A549 (cell line): ENCODE measurements around the gene FUZ. TPM values are rescaled to one million over a fixed set of nuclear protein-coding genes. Genes with fewer than 3 reads are reported as not detected.

Experiments used
- ATAC-seq, 2 experiments: fragments of 200-7000 bp in 1 of 2; fragments of >200 bp in 1 of 2; cut with Nextera tagmentation in 1 of 2; cut with Tn5 transposase in 1 of 2; 3 replicates each; pipeline versions ENCODE4 v1.8.0 to v1.9.1; 2018 to 2020; ENCODE audit warnings: mild to moderate bottlenecking in 1 of 2, moderate library complexity in 1 of 2
- CTCF ChIA-PET: fragments of 300-600 bp; sonication (Branson Sonifier 250); formaldehyde crosslinking; extraction: SDS; loops from one replicate; lab custom pipeline; 2021; ENCODE audit warnings: antibody characterized with exemption, inconsistent platforms; lab: Yijun Ruan, JAX
- POLR2A ChIA-PET: fragments of 350-600 bp; formaldehyde crosslinking; extraction: SDS; loops from one replicate; lab custom pipeline; 2021; ENCODE audit warnings: antibody characterized with exemption, inconsistent platforms; lab: Yijun Ruan, JAX
- DNase-seq, 2 experiments: peaks; one replicate each; pipeline versions ENCODE4 v3.0.0 to v3.0.0-alpha.2; 2011 to 2016; ENCODE audit warnings: low read depth in 1 of 2, low spot score in 1 of 2
- FAIRE-seq: peaks from 2 replicates; lab custom pipeline; 2011; peaks lifted over from hg19 to GRCh38; lab: Jason Lieb, UNC
- H3K27ac ChIP-seq, 2 experiments: fragments of >200 bp; sonication (Bioruptor Twin); formaldehyde crosslinking; 3 replicates each; pipeline ENCODE4 v1.5.1; 2016 to 2017
- H3K4me1 ChIP-seq: fragments of >200 bp; sonication (Bioruptor Twin); formaldehyde crosslinking; 3 replicates; pipeline ENCODE4 v1.6.1; 2016
- H3K4me2 ChIP-seq: fragments of >200 bp; sonication (Bioruptor Twin); formaldehyde crosslinking; 3 replicates; pipeline ENCODE4 v1.6.1; 2016
- H3K4me3 ChIP-seq: fragments of >200 bp; sonication (Bioruptor Twin); formaldehyde crosslinking; 3 replicates; pipeline ENCODE4 v1.5.1; 2016
- H3K9me3 ChIP-seq: fragments of >200 bp; sonication (Bioruptor Twin); formaldehyde crosslinking; 3 replicates; pipeline ENCODE4 v1.6.1; 2016
- ATOH8 ChIP-seq: fragments of 250-450 bp; sonication (Bioruptor Pico); IDR thresholded peaks from 2 replicates; pipeline ENCODE4 v1.5.0; 2020; ENCODE audit warnings: low read depth, mild to moderate bottlenecking, moderate library complexity
- BCL3 ChIP-seq: fragments of >200 bp; sonication (Bioruptor Twin); formaldehyde crosslinking; IDR thresholded peaks from 3 replicates; pipeline ENCODE4 v1.6.1; 2016
- CEBPB ChIP-seq, 2 experiments: fragments of >200 bp in 1 of 2; sonication (Bioruptor Twin) in 1 of 2; formaldehyde crosslinking in 1 of 2; IDR thresholded peaks; 2 replicates each; pipeline ENCODE4 v1.6.1; 2012 to 2016
- CHD4 ChIP-seq: fragments of 200-600 bp; sonication (generic); IDR thresholded peaks from 2 replicates; pipeline ENCODE4 v1.6.1; 2016; ENCODE audit warnings: antibody characterized with exemption, mild to moderate bottlenecking, borderline replicate concordance
- EHF ChIP-seq: fragments of 250-450 bp; sonication (Bioruptor Pico); IDR thresholded peaks from 2 replicates; pipeline ENCODE4 v1.5.0; 2020; ENCODE audit warnings: mild to moderate bottlenecking
- EP300 ChIP-seq, 2 experiments: fragments of >200 bp; sonication (Bioruptor Twin); formaldehyde crosslinking; IDR thresholded peaks; 2 replicates in 1 of 2; 3 replicates in 1 of 2; pipeline ENCODE4 v1.6.1; 2016 to 2017
- FOSB ChIP-seq: fragments of 250-450 bp; sonication (Bioruptor Pico); IDR thresholded peaks from 2 replicates; pipeline ENCODE4 v1.5.0; 2020; ENCODE audit warnings: mild to moderate bottlenecking, moderate library complexity
- FOXS1 ChIP-seq: fragments of 250-450 bp; sonication (Bioruptor Pico); IDR thresholded peaks from 2 replicates; pipeline ENCODE4 v1.5.0; 2020; ENCODE audit warnings: mild to moderate bottlenecking, moderate library complexity
- HES2 ChIP-seq: fragments of >200 bp; sonication (Bioruptor Twin); formaldehyde crosslinking; IDR thresholded peaks from 2 replicates; pipeline ENCODE4 v1.6.1; 2016
- HOXB5 ChIP-seq: fragments of 250-450 bp; sonication (Bioruptor Pico); IDR thresholded peaks from 2 replicates; pipeline ENCODE4 v1.5.0; 2020; ENCODE audit warnings: mild to moderate bottlenecking, moderate library complexity
- JUN ChIP-seq, 2 experiments: fragments of >200 bp; sonication (Bioruptor Twin); formaldehyde crosslinking; IDR thresholded peaks; 2 replicates in 1 of 2; 3 replicates in 1 of 2; pipeline ENCODE4 v1.6.1; 2016 to 2017
- KDM1A ChIP-seq: fragments of 200-600 bp; sonication (generic); IDR thresholded peaks from 2 replicates; pipeline ENCODE4 v1.6.1; 2016; ENCODE audit warnings: low read depth, mild to moderate bottlenecking
- KDM5A ChIP-seq: fragments of 200-600 bp; sonication (generic); IDR thresholded peaks from 2 replicates; pipeline ENCODE4 v1.6.1; 2016; ENCODE audit warnings: antibody characterized with exemption, mild to moderate bottlenecking
- MAZ ChIP-seq: fragments of 150-350 bp; IDR thresholded peaks from 2 replicates; pipeline ENCODE4 v1.6.1; 2014; ENCODE audit warnings: antibody characterized with exemption, low read depth, low read length, borderline replicate concordance
- NPAS2 ChIP-seq: fragments of 250-450 bp; sonication (Bioruptor Pico); IDR thresholded peaks from 2 replicates; pipeline ENCODE4 v1.8.0; 2022; ENCODE audit warnings: mild to moderate bottlenecking, moderate library complexity, borderline replicate concordance
- NR3C1 ChIP-seq: fragments of >200 bp; sonication (Bioruptor Twin); formaldehyde crosslinking; IDR thresholded peaks from 3 replicates; pipeline ENCODE4 v1.6.1; 2017
- PBX3 ChIP-seq: IDR thresholded peaks from 2 replicates; pipeline ENCODE4 v1.6.1; 2012
- POLR2A ChIP-seq: IDR thresholded peaks from 2 replicates; pipeline ENCODE4 v1.6.1; 2012; ENCODE audit warnings: mild to moderate bottlenecking, low read length
- RAD21 ChIP-seq, 2 experiments: fragments of >200 bp in 1 of 2; sonication (Bioruptor Twin) in 1 of 2; formaldehyde crosslinking in 1 of 2; IDR thresholded peaks in 1 of 2; conservative IDR thresholded peaks in 1 of 2; 2 replicates in 1 of 2; 3 replicates in 1 of 2; pipeline ENCODE4 v1.6.1; 2012 to 2018; ENCODE audit warnings: inconsistent platforms in 1 of 2
- RFX5 ChIP-seq: fragments of 450-650 bp; IDR thresholded peaks from 2 replicates; pipeline ENCODE4 v1.7.1; 2014; ENCODE audit warnings: antibody characterized with exemption, mild to moderate bottlenecking, moderate library complexity
- RNF2 ChIP-seq: fragments of 200-600 bp; sonication (generic); IDR thresholded peaks from 2 replicates; pipeline ENCODE4 v1.6.1; 2016; ENCODE audit warnings: low read depth, mild to moderate bottlenecking, antibody characterized with exemption, moderate library complexity, borderline replicate concordance
- SMC3 ChIP-seq: fragments of >200 bp; sonication (Bioruptor Twin); formaldehyde crosslinking; IDR thresholded peaks from 3 replicates; pipeline ENCODE4 v1.6.1; 2018; ENCODE audit warnings: inconsistent platforms
- SREBF2 ChIP-seq: fragments of 450-650 bp; IDR thresholded peaks from 2 replicates; pipeline ENCODE4 v1.6.1; 2014; ENCODE audit warnings: mild to moderate bottlenecking, moderate library complexity
- TP53 ChIP-seq: fragments of 250-450 bp; sonication (Bioruptor Pico); IDR thresholded peaks from 2 replicates; pipeline ENCODE4 v1.5.0; 2021; ENCODE audit warnings: mild to moderate bottlenecking, moderate library complexity
- WGBS: methylation state at CpG from one replicate; pipeline ENCODE4 v1.1.6; 2017; ENCODE audit errors: missing lambda C conversion rate; 5-methylcytosine and 5-hydroxymethylcytosine counted together
- polyA plus RNA-seq, 4 experiments: library from polyadenylated mRNA; depleted of rRNA in 3 of 4; stranded (reverse); fragments of >200 nt; fragmentation: RNase III in 1 of 4; extraction: RNeasy Plus Mini Kit Qiagen cat#74134 plus additional on column Dnase treatment in 1 of 4; gene quantifications; 2 replicates in 3 of 4; 3 replicates in 1 of 4; pipeline ENCODE4 v1.2.3, GENCODE V29; 2011 to 2017
- TF ChIP-seq, protein P1 (sequence below): fragments of 250-450 bp; sonication (Bioruptor Pico); IDR thresholded peaks from 2 replicates; pipeline ENCODE4 v1.5.0; 2021; ENCODE audit warnings: mild to moderate bottlenecking, moderate library complexity, borderline replicate concordance
- TF ChIP-seq, protein P2 (sequence below): fragments of 150-350 bp; IDR thresholded peaks from 2 replicates; pipeline ENCODE4 v1.6.1; 2014; ENCODE audit warnings: low read depth, mild to moderate bottlenecking, low read length
- TF ChIP-seq, protein P3 (sequence below): fragments of 200-600 bp; sonication (generic); IDR thresholded peaks from 2 replicates; pipeline ENCODE4 v1.6.1; 2016; ENCODE audit warnings: antibody characterized with exemption, mild to moderate bottlenecking, moderate library complexity

The FUZ gene
- polyA plus RNA-seq, 2 of the 4 experiments (the other 2 are of a cell fraction) = 12.5 to 21.7 TPM

DNA sequence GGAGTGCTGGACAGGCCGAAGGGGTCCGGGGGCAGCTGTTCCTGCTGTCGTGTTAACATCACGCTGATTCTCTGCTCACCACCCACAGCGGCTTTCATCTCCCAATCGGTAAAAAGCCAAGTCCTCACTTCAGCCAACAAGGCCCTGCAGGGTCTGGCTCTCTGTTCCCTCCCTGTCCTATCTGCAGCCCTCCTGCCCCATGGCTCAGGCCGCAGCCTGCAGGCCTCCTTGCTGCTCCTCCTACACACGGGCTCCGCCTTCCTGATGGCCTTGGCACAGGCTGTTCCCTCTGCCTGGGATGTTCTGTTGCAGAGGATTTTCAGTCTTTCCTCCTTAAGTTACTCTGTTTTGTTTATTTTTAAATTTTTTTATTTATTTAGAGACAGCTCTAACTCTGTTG lies 22.2 kb downstream of the FUZ start:
- FAIRE-seq (no peak), DNase-seq (no peak), ATAC-seq (peak in 1 of 2 experiments; percentile 38; a peak in 2 of 6 replicates)
- Histone ChIP-seq H3K9me3 (no peaks in the 10 kb centered on the region), H3K4me1 (peaks cover 14% of the 10 kb centered on the region; the same call in 2 of the 3 replicates), H3K27ac (no peak overlapping the region; a peak in 1 of 6 replicates)
- ChIA-PET POLR2A (no interaction called here), CTCF (interaction anchor here (1.0 kb wide), 1 partner anchor 220 kb away, joined by 3 read pairs; no protein-coding TSS in a partner anchor)
- TF ChIP-seq RNF2 (no peak), RAD21 (conservative IDR thresholded peaks at IDR 0.05 in 1 of 2, IDR thresholded peaks at IDR 0.05 in 1 of 2) (no peak), EP300 (IDR thresholded peaks at IDR 0.05) (no peak), NPAS2 (CRISPR knock-in tag) (no peak), EHF (CRISPR knock-in tag) (no peak), HOXB5 (CRISPR knock-in tag) (no peak), SMC3 (no peak), POLR2A (no peak), CEBPB (IDR thresholded peaks at IDR 0.05) (no peak), NR3C1 (no peak), RFX5 (no peak), KDM5A (no peak), JUN (IDR thresholded peaks at IDR 0.05) (no peak), SREBF2 (no peak), TP53 (CRISPR knock-in tag) (no peak), BCL3 (no peak), MAZ (no peak), FOSB (no peak), CHD4 (no peak)
- TF ChIP-seq, protein P1, sequence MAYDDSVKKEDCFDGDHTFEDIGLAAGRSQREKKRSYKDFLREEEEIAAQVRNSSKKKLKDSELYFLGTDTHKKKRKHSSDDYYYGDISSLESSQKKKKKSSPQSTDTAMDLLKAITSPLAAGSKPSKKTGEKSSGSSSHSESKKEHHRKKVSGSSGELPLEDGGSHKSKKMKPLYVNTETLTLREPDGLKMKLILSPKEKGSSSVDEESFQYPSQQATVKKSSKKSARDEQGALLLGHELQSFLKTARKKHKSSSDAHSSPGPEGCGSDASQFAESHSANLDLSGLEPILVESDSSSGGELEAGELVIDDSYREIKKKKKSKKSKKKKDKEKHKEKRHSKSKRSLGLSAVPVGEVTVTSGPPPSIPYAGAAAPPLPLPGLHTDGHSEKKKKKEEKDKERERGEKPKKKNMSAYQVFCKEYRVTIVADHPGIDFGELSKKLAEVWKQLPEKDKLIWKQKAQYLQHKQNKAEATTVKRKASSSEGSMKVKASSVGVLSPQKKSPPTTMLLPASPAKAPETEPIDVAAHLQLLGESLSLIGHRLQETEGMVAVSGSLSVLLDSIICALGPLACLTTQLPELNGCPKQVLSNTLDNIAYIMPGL (CRISPR knock-in tag) = no peak
- TF ChIP-seq, all 56 proteins: peak for 0
- WGBS = 90% methylated on average over 9 of the region's 9 CpGs
- no peak overlapping the region for H3K4me3 ChIP-seq
- H3K4me2 ChIP-seq = no peak overlapping the region

DNA sequence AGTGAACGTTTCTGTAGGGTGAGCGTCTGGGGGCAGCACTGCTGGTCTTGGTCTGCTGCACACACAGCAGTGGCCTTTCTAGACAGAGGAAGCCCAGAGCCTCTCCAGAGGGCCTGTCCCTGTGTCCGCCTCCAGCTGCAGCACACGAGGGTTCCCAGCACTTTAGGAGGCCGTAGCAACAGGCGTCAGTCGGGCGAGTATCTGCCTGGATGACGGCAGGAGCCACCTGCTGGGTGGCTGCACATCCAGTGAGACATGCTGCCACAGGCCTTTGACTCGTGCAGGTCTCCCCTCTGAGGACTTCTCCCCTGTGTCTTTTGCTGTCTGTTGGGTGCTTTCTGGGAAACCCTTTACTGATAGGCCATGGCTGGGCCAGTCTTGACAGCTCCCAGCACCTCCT lies 24.2 kb downstream of the FUZ start:
- FAIRE-seq (no peak), DNase-seq (no peak), ATAC-seq (no peak)
- no peaks in the 10 kb centered on the region for H3K9me3 ChIP-seq
- ChIA-PET CTCF (interaction anchor here (1.3 kb wide), 1 partner anchor 7 kb away, joined by 4 read pairs; no protein-coding TSS in a partner anchor), POLR2A (interaction anchor here (0.7 kb wide), 1 partner anchor 993 kb away, joined by 7 read pairs; no protein-coding TSS in a partner anchor)
- H3K4me2 ChIP-seq = no peak overlapping the region
- peaks cover 14% of the 10 kb centered on the region; the same call in 2 of the 3 replicates for H3K4me1 ChIP-seq
- H3K27ac ChIP-seq = no peak overlapping the region
- 86% methylated on average over 10 of the region's 10 CpGs for WGBS
- no peak overlapping the region for H3K4me3 ChIP-seq
- TF ChIP-seq FOSB (no peak), TP53 (CRISPR knock-in tag) (no peak), MAZ (no peak), HOXB5 (CRISPR knock-in tag) (no peak), FOXS1 (CRISPR knock-in tag) (no peak), ATOH8 (no peak), HES2 (no peak), KDM1A (no peak), PBX3 (no peak), KDM5A (no peak), RAD21 (conservative IDR thresholded peaks at IDR 0.05 in 1 of 2, IDR thresholded peaks at IDR 0.05 in 1 of 2) (no peak), RNF2 (no peak), RFX5 (no peak), CEBPB (IDR thresholded peaks at IDR 0.05) (no peak)
- TF ChIP-seq, protein P2, sequence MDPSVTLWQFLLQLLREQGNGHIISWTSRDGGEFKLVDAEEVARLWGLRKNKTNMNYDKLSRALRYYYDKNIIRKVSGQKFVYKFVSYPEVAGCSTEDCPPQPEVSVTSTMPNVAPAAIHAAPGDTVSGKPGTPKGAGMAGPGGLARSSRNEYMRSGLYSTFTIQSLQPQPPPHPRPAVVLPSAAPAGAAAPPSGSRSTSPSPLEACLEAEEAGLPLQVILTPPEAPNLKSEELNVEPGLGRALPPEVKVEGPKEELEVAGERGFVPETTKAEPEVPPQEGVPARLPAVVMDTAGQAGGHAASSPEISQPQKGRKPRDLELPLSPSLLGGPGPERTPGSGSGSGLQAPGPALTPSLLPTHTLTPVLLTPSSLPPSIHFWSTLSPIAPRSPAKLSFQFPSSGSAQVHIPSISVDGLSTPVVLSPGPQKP = no peak
- TF ChIP-seq, protein P3, sequence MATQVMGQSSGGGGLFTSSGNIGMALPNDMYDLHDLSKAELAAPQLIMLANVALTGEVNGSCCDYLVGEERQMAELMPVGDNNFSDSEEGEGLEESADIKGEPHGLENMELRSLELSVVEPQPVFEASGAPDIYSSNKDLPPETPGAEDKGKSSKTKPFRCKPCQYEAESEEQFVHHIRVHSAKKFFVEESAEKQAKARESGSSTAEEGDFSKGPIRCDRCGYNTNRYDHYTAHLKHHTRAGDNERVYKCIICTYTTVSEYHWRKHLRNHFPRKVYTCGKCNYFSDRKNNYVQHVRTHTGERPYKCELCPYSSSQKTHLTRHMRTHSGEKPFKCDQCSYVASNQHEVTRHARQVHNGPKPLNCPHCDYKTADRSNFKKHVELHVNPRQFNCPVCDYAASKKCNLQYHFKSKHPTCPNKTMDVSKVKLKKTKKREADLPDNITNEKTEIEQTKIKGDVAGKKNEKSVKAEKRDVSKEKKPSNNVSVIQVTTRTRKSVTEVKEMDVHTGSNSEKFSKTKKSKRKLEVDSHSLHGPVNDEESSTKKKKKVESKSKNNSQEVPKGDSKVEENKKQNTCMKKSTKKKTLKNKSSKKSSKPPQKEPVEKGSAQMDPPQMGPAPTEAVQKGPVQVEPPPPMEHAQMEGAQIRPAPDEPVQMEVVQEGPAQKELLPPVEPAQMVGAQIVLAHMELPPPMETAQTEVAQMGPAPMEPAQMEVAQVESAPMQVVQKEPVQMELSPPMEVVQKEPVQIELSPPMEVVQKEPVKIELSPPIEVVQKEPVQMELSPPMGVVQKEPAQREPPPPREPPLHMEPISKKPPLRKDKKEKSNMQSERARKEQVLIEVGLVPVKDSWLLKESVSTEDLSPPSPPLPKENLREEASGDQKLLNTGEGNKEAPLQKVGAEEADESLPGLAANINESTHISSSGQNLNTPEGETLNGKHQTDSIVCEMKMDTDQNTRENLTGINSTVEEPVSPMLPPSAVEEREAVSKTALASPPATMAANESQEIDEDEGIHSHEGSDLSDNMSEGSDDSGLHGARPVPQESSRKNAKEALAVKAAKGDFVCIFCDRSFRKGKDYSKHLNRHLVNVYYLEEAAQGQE = no peak
